Large intestine (tissue), 3 donors: ENCODE measurements around the gene PRR29. TPM values are rescaled to one million over a fixed set of nuclear protein-coding genes. Genes with fewer than 3 reads are reported as not detected.
"Not testable (repeated sequence)": the region's sequence is repeated elsewhere in the genome, so short reads cannot be mapped to it uniquely, and the experiment has no call there.

Experiments used
- DNase-seq, 2 donors: peaks; one replicate each; pipeline versions ENCODE4 v3.0.0 to v3.0.0-alpha.2; 2013
- H3K27ac ChIP-seq: one replicate; pipeline ENCODE4 v1.5.1; 2013; ENCODE audit warnings: low read length
- H3K27me3 ChIP-seq: 2 replicates; pipeline ENCODE4 v1.6.1; 2013; ENCODE audit warnings: low read length; ENCODE audit not compliant: control insufficient read depth, insufficient read depth
- H3K36me3 ChIP-seq: 2 replicates; pipeline ENCODE4 v1.6.1; 2013; ENCODE audit warnings: low read length; ENCODE audit not compliant: control insufficient read depth, insufficient read depth
- H3K4me1 ChIP-seq: one replicate; pipeline ENCODE4 v1.6.1; 2013; ENCODE audit warnings: low read length; ENCODE audit not compliant: control insufficient read depth, insufficient read depth
- H3K4me3 ChIP-seq: one replicate; pipeline ENCODE4 v1.5.1; 2013; ENCODE audit warnings: low read length
- H3K9me3 ChIP-seq: one replicate; pipeline ENCODE4 v1.6.1; 2013; ENCODE audit warnings: mild to moderate bottlenecking, low read depth, low read length, moderate library complexity; ENCODE audit not compliant: control insufficient read depth
- WGBS: methylation state at CpG from one replicate; pipeline ENCODE4 v1.1.5; 2013; ENCODE audit warnings: low lambda C conversion rate; ENCODE audit not compliant: insufficient coverage; 5-methylcytosine and 5-hydroxymethylcytosine counted together
- polyA plus RNA-seq: library from polyadenylated mRNA; unstranded; fragments of 120-200 nt; gene quantifications from one replicate; pipeline ENCODE4 v1.2.1, GENCODE V29; 2013

PRR29 gene
- polyA plus RNA-seq, 1 donor = 1.2 TPM

DNA sequence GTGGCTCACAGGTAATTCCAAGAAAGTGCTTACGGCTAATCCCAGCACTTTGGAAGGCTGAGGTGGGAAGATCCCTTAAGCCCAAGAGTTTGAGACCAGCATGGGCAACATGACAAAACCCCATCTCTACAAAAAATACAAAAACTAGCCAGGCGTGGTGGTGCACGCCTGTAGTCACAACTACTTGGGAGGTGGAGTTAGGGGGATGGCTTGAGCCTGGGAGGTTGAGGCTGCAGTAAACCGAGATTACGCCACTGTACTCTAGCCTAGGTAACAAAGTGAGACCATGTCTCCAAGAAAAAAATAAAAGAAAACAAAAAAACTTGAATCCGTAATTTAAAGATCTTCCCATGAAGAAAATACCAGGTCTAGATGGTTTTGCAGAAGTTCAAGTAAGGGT is 17.3 kb downstream of the PRR29 start:
- 100% methylated on average over 3 of the region's 6 CpGs for WGBS
- Histone ChIP-seq H3K4me3 (no peak overlapping the region), H3K27ac (no peak overlapping the region), H3K4me1 (no peaks in the 10 kb centered on the region), H3K9me3 (no peaks in the 10 kb centered on the region), H3K36me3 (no peaks in the 10 kb centered on the region), H3K27me3 (no peaks in the 10 kb centered on the region)
- DNase-seq = no peak

GRCh38 chr17:64016231-64016784 is 18.2 kb downstream of the PRR29 start:
- DNase-seq = no peak
- no peaks in the 10 kb centered on the region for H3K36me3 ChIP-seq
- no peak overlapping the region for H3K27ac ChIP-seq
- no peak overlapping the region for H3K4me3 ChIP-seq
- no peaks in the 10 kb centered on the region for H3K4me1 ChIP-seq
- H3K27me3 ChIP-seq = no peaks in the 10 kb centered on the region
- no CpG with 5 or more reads among the region's 5 CpGs for WGBS
- no peaks in the 10 kb centered on the region for H3K9me3 ChIP-seq

- Histone ChIP-seq H3K4me1 (no peaks in the 10 kb centered on the region), H3K9me3 (no peaks in the 10 kb centered on the region), H3K27ac (no peak overlapping the region), H3K36me3 (no peaks in the 10 kb centered on the region), H3K4me3 (no peak overlapping the region), H3K27me3 (no peaks in the 10 kb centered on the region)
- whole genome bisulfite sequencing = 83% methylated on average over 2 of the region's 3 CpGs
- no peak for DNase-seq
These were observed 18.8 kb downstream of the PRR29 start for GRCh38 chr17:64016974-64017373.

GRCh38 chr17:64017381-64017980 is 19.3 kb downstream of the PRR29 start:
- no peaks in the 10 kb centered on the region for H3K4me1 ChIP-seq
- no peaks in the 10 kb centered on the region for H3K36me3 ChIP-seq
- DNase-seq = no peak
- 71% methylated on average over 1 of the region's 2 CpGs for WGBS
- H3K9me3 ChIP-seq = no peaks in the 10 kb centered on the region
- no peak overlapping the region for H3K27ac ChIP-seq
- H3K4me3 ChIP-seq = no peak overlapping the region
- H3K27me3 ChIP-seq = no peaks in the 10 kb centered on the region

GRCh38 chr17:64019551-64019961 is 21.4 kb downstream of the PRR29 start:
- no CpG with 5 or more reads among the region's 9 CpGs for WGBS
- H3K4me3 ChIP-seq, H3K27ac ChIP-seq, H3K9me3 ChIP-seq, H3K27me3 ChIP-seq, DNase-seq, H3K36me3 ChIP-seq, H3K4me1 ChIP-seq: not testable (repeated sequence)

GRCh38 chr17:64020056-64020766 is 22.1 kb downstream of the PRR29 start, which contains the start of gene ICAM2:
TSS of gene ICAM2 (minus strand) at chr17:64020633. CDS start at chr17:64006691, 13,942 bp downstream.
- Histone ChIP-seq H3K9me3 (no peaks in the 10 kb centered on the region), H3K27ac (peak within 1 kb of the TSS; percentile 41), H3K4me1 (peaks cover 12% of the 10 kb centered on the region), H3K4me3 (peak within 1 kb of the TSS; percentile 32), H3K36me3 (no peaks in the 10 kb centered on the region), H3K27me3 (no peaks in the 10 kb centered on the region)
- 56% methylated on average over 1 of the region's 23 CpGs for WGBS
- DNase-seq = peak in 1 of 2 donors; percentile 63

DNA sequence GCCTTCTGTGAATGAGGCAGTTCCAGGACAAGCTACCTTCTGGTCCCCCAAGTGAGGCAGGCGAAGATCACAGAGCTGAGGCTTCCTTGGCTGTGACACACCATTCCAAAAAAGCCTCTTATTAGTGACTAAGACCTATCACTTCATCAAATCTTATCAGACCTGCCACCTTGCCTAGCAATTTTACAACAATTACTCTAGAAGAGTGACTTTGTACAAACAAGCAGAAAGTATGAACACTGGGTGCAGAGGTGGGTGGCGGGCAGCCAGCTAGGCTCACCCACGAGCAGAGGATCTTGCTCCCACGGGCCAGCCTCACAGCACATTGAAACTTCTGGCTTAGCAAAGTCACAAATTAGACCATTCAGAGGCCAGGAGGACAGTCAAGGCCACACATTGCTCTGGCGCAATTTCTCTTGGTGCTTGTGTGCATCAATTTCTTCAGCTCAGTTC is 24.5 kb downstream of the PRR29 start:
- no peak for DNase-seq
- H3K4me1 ChIP-seq = peaks cover 16% of the 10 kb centered on the region
- WGBS = no CpG with 5 or more reads among the region's 5 CpGs
- H3K9me3 ChIP-seq = no peaks in the 10 kb centered on the region
- H3K36me3 ChIP-seq = no peaks in the 10 kb centered on the region
- H3K4me3 ChIP-seq = no peak overlapping the region
- H3K27ac ChIP-seq = no peak overlapping the region
- no peaks in the 10 kb centered on the region for H3K27me3 ChIP-seq

DNA sequence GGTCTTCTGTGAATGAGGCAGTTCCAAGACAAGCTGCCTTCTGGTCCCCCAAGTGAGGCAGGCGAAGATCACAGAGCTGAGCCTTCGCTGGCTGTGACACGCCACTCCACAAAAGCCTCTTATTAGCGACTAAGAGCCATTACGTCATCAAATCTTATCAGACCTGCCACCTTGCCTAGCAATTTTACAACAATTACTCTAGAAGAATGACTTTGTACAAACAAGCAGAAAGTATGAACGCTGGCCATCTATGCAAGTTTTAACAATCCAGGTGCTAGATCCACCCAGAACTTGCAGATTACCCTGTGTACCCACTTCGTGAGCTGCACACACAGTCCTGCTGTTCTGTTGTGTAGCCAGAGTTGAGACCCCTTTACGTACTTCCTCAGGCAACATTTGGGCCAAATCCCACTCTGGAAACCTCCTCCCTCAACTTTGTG is 26.1 kb downstream of the PRR29 start:
- no peaks in the 10 kb centered on the region for H3K36me3 ChIP-seq
- H3K4me3 ChIP-seq = no peak overlapping the region
- peak overlapping the region; percentile 6 for H3K27ac ChIP-seq
- 20% methylated on average over 2 of the region's 8 CpGs for WGBS
- H3K27me3 ChIP-seq = no peaks in the 10 kb centered on the region
- H3K9me3 ChIP-seq = no peaks in the 10 kb centered on the region
- DNase-seq = peak in 1 of 2 donors; percentile 76
- H3K4me1 ChIP-seq = peaks cover 16% of the 10 kb centered on the region

GRCh38 chr17:64024781-64025731 is 26.9 kb downstream of the PRR29 start:
- DNase-seq = no peak

More at GRCh38 chr17:64024781-64025731, 26.9 kb downstream of the PRR29 start:
- H3K36me3 ChIP-seq = no peaks in the 10 kb centered on the region
- H3K27me3 ChIP-seq = no peaks in the 10 kb centered on the region
- no peak overlapping the region for H3K4me3 ChIP-seq
- H3K27ac ChIP-seq = peak overlapping the region; percentile 6
- H3K4me1 ChIP-seq = peaks cover 16% of the 10 kb centered on the region
- WGBS = no CpG with 5 or more reads among the region's 19 CpGs
- no peaks in the 10 kb centered on the region for H3K9me3 ChIP-seq
